GM12892 (cell line): ENCODE measurements around the gene SGSH.
A peak's percentile ranks its signal among the peaks of the same experiment; 100 is the strongest.

ENCODE experiments used
- POLR2A ChIP-seq: IDR thresholded peaks from 2 replicates; pipeline ENCODE4 v1.6.1; 2011; ENCODE audit warnings: low read depth, low read length, control low read depth
- TAF1 ChIP-seq: IDR thresholded peaks from 2 replicates; pipeline ENCODE4 v1.6.1; 2011; ENCODE audit warnings: low read depth, mild to moderate bottlenecking, control low read depth, low read length, borderline replicate concordance

GRCh38 chr17:80261159-80261894 is 41.2 kb upstream of the SGSH start:
- TF ChIP-seq TAF1 = no peak
- TF ChIP-seq POLR2A = 0 out of 2 replicates have a peak, but pooled peaks have one; percentile 2
